D721Med (cell line): ENCODE measurements around the gene RBM5.

Source experiments
- DNase-seq: peaks from one replicate; pipeline ENCODE4 v3.0.0; 2011; ENCODE audit warnings: low spot score; ENCODE audit not compliant: insufficient read length
- FAIRE-seq: peaks from 2 replicates; lab custom pipeline; 2011; peaks lifted over from hg19 to GRCh38; lab: Jason Lieb, UNC
- CTCF ChIP-seq: IDR thresholded peaks from 2 replicates; pipeline ENCODE4 v1.5.1; 2012; ENCODE audit warnings: mild to moderate bottlenecking, control low read depth; ENCODE audit not compliant: insufficient read depth; ENCODE audit errors: missing control alignments

Gene RBM5

GRCh38 chr3:50150404-50150750 lies 61.7 kb downstream of the RBM5 start:
- TF ChIP-seq CTCF: no peak
- FAIRE-seq: no peak
- DNase-seq: no peak

- no peak for TF ChIP-seq CTCF
- FAIRE-seq (no peak), DNase-seq (no peak)
Observed at GRCh38 chr3:50150863-50151686, 62.4 kb downstream of the RBM5 start.

- no peak for FAIRE-seq
- no peak for TF ChIP-seq CTCF
- DNase-seq: no peak
Observed at GRCh38 chr3:50151728-50152127, 63.0 kb downstream of the RBM5 start.

- DNase-seq (no peak), FAIRE-seq (no peak)
- no peak for TF ChIP-seq CTCF
Observed at GRCh38 chr3:50153782-50154475, 65.2 kb downstream of the RBM5 start.

GRCh38 chr3:50154476-50154839 lies 65.7 kb downstream of the RBM5 start:
- FAIRE-seq: no peak

GRCh38 chr3:50154840-50155490 lies 66.2 kb downstream of the RBM5 start, which contains the start of gene SEMA3F:
Gene SEMA3F, plus strand, starts transcription at chr3:50155324. Its CDS starts 4,299 bp downstream, at chr3:50159623.
- FAIRE-seq: no peak
- peak; percentile 27 for TF ChIP-seq CTCF
- peak; percentile 89 for DNase-seq

More at GRCh38 chr3:50154476-50154839, 65.7 kb downstream of the RBM5 start:
- peak; percentile 55 for TF ChIP-seq CTCF
- DNase-seq: no peak
